Tibial artery (tissue), 4 donors: Measurements from ENCODE around the gene CEACAM21.

Experiments
- DNase-seq, 2 donors: peaks; one replicate each; pipeline ENCODE4 v3.0.0-alpha.2; 2019
- H3K27ac ChIP-seq, 2 donors: fragments of 200-600 bp; sonication (generic) in 1 of 2; 1 replicate in 1 of 2; 2 replicates in 1 of 2; pipeline ENCODE4 v1.5.1; 2018 to 2019; ENCODE audit warnings: mild to moderate bottlenecking in 1 of 2
- H3K27me3 ChIP-seq, 2 donors: fragments of 200-600 bp; sonication (generic) in 1 of 2; one replicate each; pipeline versions ENCODE4 v1.5.1 to v1.6.0; 2016 to 2019
- H3K36me3 ChIP-seq, 3 donors: fragments of 200-600 bp; sonication (generic) in 2 of 3; one replicate each; pipeline ENCODE4 v1.5.1; 2016 to 2019; ENCODE audit warnings: mild to moderate bottlenecking in 2 of 3
- H3K4me1 ChIP-seq, 4 donors: fragments of 200-600 bp; sonication (generic) in 2 of 4; 1 replicate in 3 of 4; 2 replicates in 1 of 4; pipeline ENCODE4 v1.5.1; 2016 to 2019
- H3K4me3 ChIP-seq, 2 donors: fragments of 200-600 bp; sonication (generic) in 1 of 2; 1 replicate in 1 of 2; 2 replicates in 1 of 2; pipeline ENCODE4 v1.5.1; 2018 to 2019; ENCODE audit warnings: mild to moderate bottlenecking in 2 of 2
- H3K9me3 ChIP-seq, 3 donors: fragments of 200-600 bp; sonication (generic) in 1 of 3; one replicate each; pipeline ENCODE4 v1.5.1; 2016 to 2019
- CTCF ChIP-seq, 2 experiments: fragments of 200-600 bp in 1 of 2; fragments of 450-650 bp in 1 of 2; IDR thresholded peaks; one replicate each; pipeline ENCODE4 v1.5.1; 2017 to 2019; ENCODE audit warnings: antibody characterized with exemption in 2 of 2, mild to moderate bottlenecking in 1 of 2, moderate library complexity in 1 of 2
- intact Hi-C: fragments of 100-400 bp; cut with DNase I; formaldehyde crosslinking; loops from one replicate; pipeline ENCODE4 v1.15.0; 2023; ENCODE audit warnings: low total_unique reads

Gene CEACAM21

GRCh38 chr19:41565379-41565720 lies 10.6 kb upstream of the CEACAM21 start:
- H3K36me3 ChIP-seq: no peaks in the 10 kb centered on the region
- intact Hi-C loops: no loop called here
- H3K9me3 ChIP-seq: no peaks in the 10 kb centered on the region
- peaks cover 0 to 7% (median 0%) of the 10 kb centered on the region in 4 donors for H3K4me1 ChIP-seq
- no peak overlapping the region for H3K4me3 ChIP-seq
- no peak for TF ChIP-seq CTCF (IDR thresholded peaks at IDR 0.05)
- H3K27ac ChIP-seq: no peak overlapping the region
- H3K27me3 ChIP-seq: peaks cover 0 to 46% of the 10 kb centered on the region in 2 donors
- DNase-seq: no peak

GRCh38 chr19:41566001-41566400 lies 10.0 kb upstream of the CEACAM21 start:
- TF ChIP-seq CTCF (IDR thresholded peaks at IDR 0.05): no peak
- H3K27me3 ChIP-seq: peaks cover 0 to 52% of the 10 kb centered on the region in 2 donors
- intact Hi-C loops: no loop called here

GRCh38 chr19:41569481-41570150 lies 6.3 kb upstream of the CEACAM21 start:
- Histone ChIP-seq H3K27me3 (peaks cover 0 to 38% of the 10 kb centered on the region in 2 donors), H3K27ac (no peak overlapping the region), H3K36me3 (no peaks in the 10 kb centered on the region), H3K4me1 (no peaks in the 10 kb centered on the region), H3K9me3 (no peaks in the 10 kb centered on the region), H3K4me3 (no peak overlapping the region)
- no peak for TF ChIP-seq CTCF (IDR thresholded peaks at IDR 0.05)
- intact Hi-C loops: no loop called here
- DNase-seq: no peak

More at GRCh38 chr19:41566001-41566400, 10.0 kb upstream of the CEACAM21 start:
- Histone ChIP-seq H3K36me3 (no peaks in the 10 kb centered on the region), H3K4me3 (no peak overlapping the region), H3K9me3 (no peaks in the 10 kb centered on the region), H3K4me1 (peaks cover 0 to 7% (median 0%) of the 10 kb centered on the region in 4 donors), H3K27ac (no peak overlapping the region)
- DNase-seq: no peak

- intact Hi-C loops: no loop called here
- no peak overlapping the region for H3K27ac ChIP-seq
- H3K4me1 ChIP-seq: no peaks in the 10 kb centered on the region
- no peak overlapping the region for H3K4me3 ChIP-seq
- peaks cover 0 to 32% of the 10 kb centered on the region in 2 donors for H3K27me3 ChIP-seq
- TF ChIP-seq CTCF (IDR thresholded peaks at IDR 0.05): no peak
- no peaks in the 10 kb centered on the region for H3K9me3 ChIP-seq
- no peak for DNase-seq
- H3K36me3 ChIP-seq: no peaks in the 10 kb centered on the region
Observed at GRCh38 chr19:41570179-41570578, 5.8 kb upstream of the CEACAM21 start.

- Histone ChIP-seq H3K4me1 (no peaks in the 10 kb centered on the region), H3K36me3 (no peaks in the 10 kb centered on the region), H3K9me3 (no peaks in the 10 kb centered on the region), H3K27me3 (peaks cover 0 to 31% of the 10 kb centered on the region in 2 donors), H3K27ac (no peak overlapping the region), H3K4me3 (no peak overlapping the region)
- TF ChIP-seq CTCF (IDR thresholded peaks at IDR 0.05): peak; percentile 52 to 60
- intact Hi-C loops: no loop called here
- DNase-seq: peak; percentile 76 to 82
Observed at GRCh38 chr19:41570639-41571112, 5.3 kb upstream of the CEACAM21 start.
